GM18870 (cell line): ENCODE measurements around the gene GEMIN5.

Source experiments
- ATAC-seq: cut with Tn5 transposase; IDR thresholded peaks from one replicate; pipeline ENCODE4 v1.9.1; 2021; ENCODE audit warnings: moderate library complexity; ENCODE audit not compliant: unreplicated experiment

GEMIN5 gene

GRCh38 chr5:154850255-154851062, 87.6 kb downstream of the GEMIN5 start, which contains the start of gene FAXDC2:
Gene FAXDC2 (minus strand): TSS chr5:154850603. CDS start chr5:154838178, 12,425 bp downstream.
- ATAC-seq = no peak

- ATAC-seq = no peak
These were observed 88.2 kb downstream of the GEMIN5 start for GRCh38 chr5:154849791-154850201.

GRCh38 chr5:154849264-154849785, 88.7 kb downstream of the GEMIN5 start:
- no peak for ATAC-seq

GRCh38 chr5:154844809-154845208, 93.2 kb downstream of the GEMIN5 start:
- no peak for ATAC-seq

- ATAC-seq = no peak
These were observed 95.1 kb downstream of the GEMIN5 start for GRCh38 chr5:154842689-154843530.

- ATAC-seq = no peak
These were observed 96.7 kb downstream of the GEMIN5 start for GRCh38 chr5:154841273-154841661.

GRCh38 chr5:154840435-154841272, 97.4 kb downstream of the GEMIN5 start:
- no peak for ATAC-seq
